HCT116 (cell line): ENCODE measurements around the gene TMEM169. TPM values are rescaled to one million over a fixed set of nuclear protein-coding genes. Genes with fewer than 3 reads are reported as not detected.

Experiments used
- ATAC-seq: fragments of 200-7000 bp; cut with Tn5 transposase; 2 replicates; pipeline ENCODE4 v1.9.1; 2020; ENCODE audit warnings: mild to moderate bottlenecking, moderate library complexity
- BruUV-seq: library from RNA; stranded (reverse); fragments of 400-500 nt; replicated peaks from 2 replicates; lab custom pipeline; 2021; lab: Mats Ljungman, UMichigan
- CTCF ChIA-PET: fragments of 300-600 bp; sonication (Branson Sonifier 250); formaldehyde crosslinking; loops from one replicate; lab custom pipeline; 2021; ENCODE audit warnings: antibody characterized with exemption; lab: Charles Lee
- POLR2A ChIA-PET: fragments of 300-600, 350-600 bp; sonication (Branson Sonifier 250); formaldehyde crosslinking; loops from one replicate; lab custom pipeline; 2021; ENCODE audit warnings: antibody characterized with exemption; lab: Charles Lee
- RAD21 ChIA-PET, 2 experiments: fragments of 300-600 bp; sonication (Branson Sonifier 250); formaldehyde crosslinking; loops; one replicate each; lab custom pipeline; 2023; ENCODE audit warnings: low total read pairs in 2 of 2; ENCODE audit not compliant: uncharacterized antibody in 2 of 2, unreplicated experiment in 2 of 2, low non-redundant PET in 1 of 2; lab: Charles Lee
- DNase-seq: peaks from one replicate; pipeline ENCODE4 v3.0.0-alpha.2; 2010; ENCODE audit warnings: low read depth, low spot score
- H2AFZ ChIP-seq: fragments of 200-600 bp; shearing (Covaris generic), sonication (generic); 2 replicates; pipeline ENCODE4 v1.6.1; 2017; ENCODE audit warnings: low read depth, mixed run types, mixed read lengths, antibody characterized with exemption, low read length; ENCODE audit not compliant: poor library complexity, severe bottlenecking
- H3K27ac ChIP-seq: 2 replicates; pipeline ENCODE4 v1.5.1; 2012; ENCODE audit warnings: low read depth, low read length
- H3K27me3 ChIP-seq: fragments of 200-600 bp; sonication (generic); 2 replicates; pipeline ENCODE4 v1.6.1; 2016; ENCODE audit warnings: mixed run types, low read length, mixed read lengths; ENCODE audit not compliant: insufficient read depth
- H3K36me3 ChIP-seq, 2 experiments: fragments of 200-500 bp in 1 of 2; fragments of 200-600 bp in 1 of 2; sonication (Bioruptor generic) in 1 of 2; sonication (generic) in 1 of 2; 2 replicates each; pipeline versions ENCODE4 v1.5.1 to v1.6.1; 2014 to 2016; ENCODE audit warnings: low read length in 2 of 2, inconsistent platforms in 1 of 2, mixed read lengths in 1 of 2, mixed run types in 1 of 2; ENCODE audit not compliant: insufficient read depth in 2 of 2, control insufficient read depth in 1 of 2
- H3K4me1 ChIP-seq, 2 experiments: fragments of 200-600 bp in 1 of 2; sonication (generic) in 1 of 2; 2 replicates each; pipeline versions ENCODE4 v1.5.1 to v1.6.1; 2012 to 2017; ENCODE audit warnings: low read length in 2 of 2, inconsistent platforms in 1 of 2, mild to moderate bottlenecking in 1 of 2, mixed read lengths in 1 of 2, mixed run types in 1 of 2, moderate library complexity in 1 of 2; ENCODE audit not compliant: insufficient read depth in 2 of 2, control insufficient read depth in 1 of 2
- H3K4me2 ChIP-seq: fragments of 200-600 bp; sonication (generic); 2 replicates; pipeline ENCODE4 v1.6.1; 2017; ENCODE audit warnings: mixed run types, low read length, mixed read lengths
- H3K4me3 ChIP-seq, 2 experiments: fragments of 200-600 bp in 1 of 2; sonication (generic) in 1 of 2; replicated peaks in 1 of 2; 2 replicates each; pipeline ENCODE4 v1.5.1; 2011 to 2016; ENCODE audit warnings: low read length in 2 of 2, control low read depth in 1 of 2, low read depth in 1 of 2, mild to moderate bottlenecking in 1 of 2, mixed read lengths in 1 of 2, mixed run types in 1 of 2
- H3K79me2 ChIP-seq: fragments of 200-600 bp; sonication (generic); 2 replicates; pipeline ENCODE4 v1.6.1; 2017; ENCODE audit warnings: mild to moderate bottlenecking, mixed run types, low read length, moderate library complexity, mixed read lengths; ENCODE audit not compliant: insufficient read depth
- H3K9ac ChIP-seq: fragments of 200-600 bp; sonication (generic); 2 replicates; pipeline ENCODE4 v1.6.1; 2016; ENCODE audit warnings: low read length, mixed read lengths
- H3K9me2 ChIP-seq: fragments of 200-600 bp; sonication (generic), shearing (Covaris generic); 2 replicates; pipeline ENCODE4 v1.6.1; 2017; ENCODE audit warnings: mixed run types, mild to moderate bottlenecking, moderate library complexity; ENCODE audit not compliant: insufficient read depth
- H3K9me3 ChIP-seq, 2 experiments: fragments of 200-500 bp in 1 of 2; fragments of 200-600 bp in 1 of 2; sonication (Bioruptor generic) in 1 of 2; sonication (generic) in 1 of 2; 2 replicates each; pipeline ENCODE4 v1.6.1; 2014 to 2017; ENCODE audit warnings: low read length in 2 of 2, mixed read lengths in 2 of 2, inconsistent platforms in 1 of 2, low read depth in 1 of 2, mild to moderate bottlenecking in 1 of 2, mixed run types in 1 of 2, moderate library complexity in 1 of 2; ENCODE audit not compliant: control insufficient read depth in 1 of 2, insufficient read depth in 1 of 2
- H4K20me1 ChIP-seq: fragments of 200-600 bp; sonication (generic), shearing (Covaris generic); 2 replicates; pipeline ENCODE4 v1.6.1; 2017; ENCODE audit warnings: mixed run types, mild to moderate bottlenecking, moderate library complexity; ENCODE audit not compliant: insufficient read depth
- CBX3 ChIP-seq: IDR thresholded peaks from 2 replicates; pipeline ENCODE4 v1.6.1; 2012; ENCODE audit warnings: low read depth
- CEBPB ChIP-seq: IDR thresholded peaks from 2 replicates; pipeline ENCODE4 v1.6.1; 2012; ENCODE audit warnings: low read depth
- EGR1 ChIP-seq: IDR thresholded peaks from 2 replicates; pipeline ENCODE4 v1.6.1; 2012; ENCODE audit warnings: low read depth
- ELF1 ChIP-seq: IDR thresholded peaks from 2 replicates; pipeline ENCODE4 v1.6.1; 2012; ENCODE audit warnings: low read depth, borderline replicate concordance
- EZH2 ChIP-seq: fragments of 200-600 bp; sonication (generic); IDR thresholded peaks from 2 replicates; pipeline ENCODE4 v1.6.1; 2017; ENCODE audit warnings: antibody characterized with exemption, mixed run types
- EZH2phosphoT487 ChIP-seq: fragments of 200-600 bp; IDR thresholded peaks from 2 replicates; pipeline ENCODE4 v1.6.1; 2018; ENCODE audit warnings: antibody characterized with exemption, borderline replicate concordance
- FOSL1 ChIP-seq: IDR thresholded peaks from 2 replicates; pipeline ENCODE4 v1.6.1; 2012; ENCODE audit warnings: low read depth
- JUND ChIP-seq: IDR thresholded peaks from 2 replicates; pipeline ENCODE4 v1.6.1; 2012
- POLR2A ChIP-seq: IDR thresholded peaks from 2 replicates; pipeline ENCODE4 v1.7.0; 2011; ENCODE audit warnings: borderline replicate concordance; ENCODE audit not compliant: insufficient read depth, insufficient read length; ENCODE audit errors: extremely low read depth
- SIN3A ChIP-seq: IDR thresholded peaks from 2 replicates; pipeline ENCODE4 v1.6.1; 2012; ENCODE audit warnings: low read depth
- SP1 ChIP-seq: IDR thresholded peaks from 2 replicates; pipeline ENCODE4 v1.6.1; 2012; ENCODE audit warnings: low read depth
- SRF ChIP-seq: IDR thresholded peaks from 2 replicates; pipeline ENCODE4 v1.6.1; 2012; ENCODE audit warnings: low read depth
- TCF7L2 ChIP-seq: IDR thresholded peaks from 2 replicates; pipeline ENCODE4 v1.7.0; 2011; ENCODE audit warnings: borderline replicate concordance, inconsistent platforms; ENCODE audit not compliant: insufficient read depth, insufficient read length; ENCODE audit errors: extremely low read depth
- ZFX ChIP-seq: fragments of 450-650 bp; IDR thresholded peaks from 2 replicates; pipeline ENCODE4 v1.6.1; 2017
- ZNF274 ChIP-seq: fragments of 200-500 bp; sonication (Bioruptor generic); IDR thresholded peaks from 2 replicates; pipeline ENCODE4 v1.6.1; 2014; ENCODE audit warnings: mild to moderate bottlenecking, low read depth, low read length, inconsistent platforms
- intact Hi-C: fragments of 100-400 bp; cut with micrococcal nuclease; formaldehyde crosslinking; loops from 2 replicates; pipeline ENCODE4 v1.10.0; 2022
- total RNA-seq: library from RNA; stranded (reverse); gene quantifications from one replicate; pipeline ENCODE4 v1.2.1, GENCODE V29; 2021; ENCODE audit not compliant: unreplicated experiment
- TF ChIP-seq, protein P1 (sequence below): IDR thresholded peaks from 2 replicates; pipeline ENCODE4 v1.6.1; 2011; ENCODE audit warnings: mild to moderate bottlenecking, low read length, moderate library complexity; ENCODE audit not compliant: insufficient replicate concordance; ENCODE audit errors: extremely low read depth
- TF ChIP-seq, protein P2 (sequence below), 3 experiments: fragments of 200-600 bp in 1 of 3; sonication (generic) in 1 of 3; IDR thresholded peaks in 2 of 3; conservative IDR thresholded peaks in 1 of 3; 2 replicates each; pipeline ENCODE4 v1.5.1; 2012 to 2017; ENCODE audit warnings: low read depth in 2 of 3, low read length in 2 of 3, antibody characterized with exemption in 1 of 3, borderline replicate concordance in 1 of 3, control low read depth in 1 of 3, mild to moderate bottlenecking in 1 of 3, mixed read lengths in 1 of 3, mixed run types in 1 of 3, moderate library complexity in 1 of 3; ENCODE audit not compliant: insufficient read depth in 1 of 3
- TF ChIP-seq, protein P3 (sequence below): IDR thresholded peaks from 2 replicates; pipeline ENCODE4 v1.6.1; 2012; ENCODE audit warnings: low read depth

Gene TMEM169
- total RNA-seq, 1 experiment from 2014 or later = 0.42 TPM

GRCh38 chr2:216148983-216149382, 67.3 kb downstream of the TMEM169 start:
- ChIA-PET POLR2A (interaction anchor here (1.0 kb wide), 1 partner anchor 34 kb away, joined by 3 read pairs; no protein-coding TSS in a partner anchor), CTCF (no interaction called here), RAD21 (no interaction called here)
- DNase-seq (no peak), ATAC-seq (no peak)
- intact Hi-C loops = no loop called here
- peaks cover 66 to 72% of the 10 kb centered on the region in 2 experiments for H3K36me3 ChIP-seq
- no TSS peak for BruUV-seq
- H3K4me1 ChIP-seq = no peaks in the 10 kb centered on the region
- H3K9ac ChIP-seq = no peak overlapping the region
- peaks cover 100% of the 10 kb centered on the region for H3K79me2 ChIP-seq
- H3K27me3 ChIP-seq = no peaks in the 10 kb centered on the region
- TF ChIP-seq SRF = no peak
- TF ChIP-seq CBX3 = no peak
- TF ChIP-seq, protein P1, sequence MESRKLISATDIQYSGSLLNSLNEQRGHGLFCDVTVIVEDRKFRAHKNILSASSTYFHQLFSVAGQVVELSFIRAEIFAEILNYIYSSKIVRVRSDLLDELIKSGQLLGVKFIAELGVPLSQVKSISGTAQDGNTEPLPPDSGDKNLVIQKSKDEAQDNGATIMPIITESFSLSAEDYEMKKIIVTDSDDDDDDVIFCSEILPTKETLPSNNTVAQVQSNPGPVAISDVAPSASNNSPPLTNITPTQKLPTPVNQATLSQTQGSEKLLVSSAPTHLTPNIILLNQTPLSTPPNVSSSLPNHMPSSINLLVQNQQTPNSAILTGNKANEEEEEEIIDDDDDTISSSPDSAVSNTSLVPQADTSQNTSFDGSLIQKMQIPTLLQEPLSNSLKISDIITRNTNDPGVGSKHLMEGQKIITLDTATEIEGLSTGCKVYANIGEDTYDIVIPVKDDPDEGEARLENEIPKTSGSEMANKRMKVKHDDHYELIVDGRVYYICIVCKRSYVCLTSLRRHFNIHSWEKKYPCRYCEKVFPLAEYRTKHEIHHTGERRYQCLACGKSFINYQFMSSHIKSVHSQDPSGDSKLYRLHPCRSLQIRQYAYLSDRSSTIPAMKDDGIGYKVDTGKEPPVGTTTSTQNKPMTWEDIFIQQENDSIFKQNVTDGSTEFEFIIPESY = no peak
- no peak for TF ChIP-seq EZH2
- TF ChIP-seq TCF7L2 = no peak
- no peak for TF ChIP-seq SIN3A
- no peak for TF ChIP-seq SP1
- no peak for TF ChIP-seq EZH2phosphoT487
- TF ChIP-seq, protein P2, sequence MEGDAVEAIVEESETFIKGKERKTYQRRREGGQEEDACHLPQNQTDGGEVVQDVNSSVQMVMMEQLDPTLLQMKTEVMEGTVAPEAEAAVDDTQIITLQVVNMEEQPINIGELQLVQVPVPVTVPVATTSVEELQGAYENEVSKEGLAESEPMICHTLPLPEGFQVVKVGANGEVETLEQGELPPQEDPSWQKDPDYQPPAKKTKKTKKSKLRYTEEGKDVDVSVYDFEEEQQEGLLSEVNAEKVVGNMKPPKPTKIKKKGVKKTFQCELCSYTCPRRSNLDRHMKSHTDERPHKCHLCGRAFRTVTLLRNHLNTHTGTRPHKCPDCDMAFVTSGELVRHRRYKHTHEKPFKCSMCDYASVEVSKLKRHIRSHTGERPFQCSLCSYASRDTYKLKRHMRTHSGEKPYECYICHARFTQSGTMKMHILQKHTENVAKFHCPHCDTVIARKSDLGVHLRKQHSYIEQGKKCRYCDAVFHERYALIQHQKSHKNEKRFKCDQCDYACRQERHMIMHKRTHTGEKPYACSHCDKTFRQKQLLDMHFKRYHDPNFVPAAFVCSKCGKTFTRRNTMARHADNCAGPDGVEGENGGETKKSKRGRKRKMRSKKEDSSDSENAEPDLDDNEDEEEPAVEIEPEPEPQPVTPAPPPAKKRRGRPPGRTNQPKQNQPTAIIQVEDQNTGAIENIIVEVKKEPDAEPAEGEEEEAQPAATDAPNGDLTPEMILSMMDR (IDR thresholded peaks at IDR 0.05 in 2 of 3, conservative IDR thresholded peaks at IDR 0.05 in 1 of 3; ENCODE audit: borderline replicate concordance in 1 of 3, insufficient read depth in 1 of 3, low read depth in 2 of 3, low read length in 2 of 3) = no peak
- TF ChIP-seq EGR1 = no peak
- TF ChIP-seq JUND = no peak
- TF ChIP-seq POLR2A = no peak
- no peak for TF ChIP-seq ELF1
- TF ChIP-seq CEBPB = no peak
- no peak for TF ChIP-seq ZFX
- TF ChIP-seq ZNF274 = no peak
- TF ChIP-seq, protein P3, sequence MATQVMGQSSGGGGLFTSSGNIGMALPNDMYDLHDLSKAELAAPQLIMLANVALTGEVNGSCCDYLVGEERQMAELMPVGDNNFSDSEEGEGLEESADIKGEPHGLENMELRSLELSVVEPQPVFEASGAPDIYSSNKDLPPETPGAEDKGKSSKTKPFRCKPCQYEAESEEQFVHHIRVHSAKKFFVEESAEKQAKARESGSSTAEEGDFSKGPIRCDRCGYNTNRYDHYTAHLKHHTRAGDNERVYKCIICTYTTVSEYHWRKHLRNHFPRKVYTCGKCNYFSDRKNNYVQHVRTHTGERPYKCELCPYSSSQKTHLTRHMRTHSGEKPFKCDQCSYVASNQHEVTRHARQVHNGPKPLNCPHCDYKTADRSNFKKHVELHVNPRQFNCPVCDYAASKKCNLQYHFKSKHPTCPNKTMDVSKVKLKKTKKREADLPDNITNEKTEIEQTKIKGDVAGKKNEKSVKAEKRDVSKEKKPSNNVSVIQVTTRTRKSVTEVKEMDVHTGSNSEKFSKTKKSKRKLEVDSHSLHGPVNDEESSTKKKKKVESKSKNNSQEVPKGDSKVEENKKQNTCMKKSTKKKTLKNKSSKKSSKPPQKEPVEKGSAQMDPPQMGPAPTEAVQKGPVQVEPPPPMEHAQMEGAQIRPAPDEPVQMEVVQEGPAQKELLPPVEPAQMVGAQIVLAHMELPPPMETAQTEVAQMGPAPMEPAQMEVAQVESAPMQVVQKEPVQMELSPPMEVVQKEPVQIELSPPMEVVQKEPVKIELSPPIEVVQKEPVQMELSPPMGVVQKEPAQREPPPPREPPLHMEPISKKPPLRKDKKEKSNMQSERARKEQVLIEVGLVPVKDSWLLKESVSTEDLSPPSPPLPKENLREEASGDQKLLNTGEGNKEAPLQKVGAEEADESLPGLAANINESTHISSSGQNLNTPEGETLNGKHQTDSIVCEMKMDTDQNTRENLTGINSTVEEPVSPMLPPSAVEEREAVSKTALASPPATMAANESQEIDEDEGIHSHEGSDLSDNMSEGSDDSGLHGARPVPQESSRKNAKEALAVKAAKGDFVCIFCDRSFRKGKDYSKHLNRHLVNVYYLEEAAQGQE = no peak
- TF ChIP-seq FOSL1 = no peak
- H3K9me2 ChIP-seq = no peaks in the 10 kb centered on the region
- peaks cover 26% of the 10 kb centered on the region; the same call in 1 of the 2 replicates for H4K20me1 ChIP-seq
- H2AFZ ChIP-seq = no peak overlapping the region
- no peak overlapping the region for H3K4me3 ChIP-seq
- H3K4me2 ChIP-seq = no peak overlapping the region
- no peak overlapping the region for H3K27ac ChIP-seq
- H3K9me3 ChIP-seq = no peaks in the 10 kb centered on the region
